A673 (cell line): Measurements from ENCODE around the gene YES1. TPM values are rescaled to one million over a fixed set of nuclear protein-coding genes. Genes with fewer than 3 reads are reported as not detected.

Experiments used
- BruUV-seq: library from RNA; stranded (reverse); fragments of 400-500 nt; replicated peaks from 2 replicates; lab custom pipeline; 2021; lab: Mats Ljungman, UMichigan
- CTCF ChIA-PET: fragments of 300-600 bp; sonication (Branson Sonifier 250); formaldehyde crosslinking; loops from one replicate; lab custom pipeline; 2022; ENCODE audit warnings: antibody characterized with exemption; lab: Charles Lee
- POLR2A ChIA-PET: fragments of 300-600 bp; sonication (Branson Sonifier 250); formaldehyde crosslinking; loops from one replicate; lab custom pipeline; 2022; ENCODE audit warnings: antibody characterized with exemption; ENCODE audit not compliant: low non-redundant PET; lab: Charles Lee
- DNase-seq: peaks from one replicate; pipeline ENCODE4 v3.0.0-alpha.2; 2015; ENCODE audit warnings: low spot score
- H3K27ac ChIP-seq: fragments of 200-600 bp; sonication (generic); 2 replicates; pipeline ENCODE4 v1.5.1; 2016; ENCODE audit warnings: mixed run types, low read depth, mild to moderate bottlenecking, mixed read lengths, antibody characterized with exemption, low read length; ENCODE audit not compliant: poor library complexity, severe bottlenecking
- H3K27me3 ChIP-seq: fragments of 200-600 bp; sonication (generic); replicated peaks from 2 replicates; pipeline ENCODE4 v1.6.1; 2017; ENCODE audit warnings: mixed run types, low read depth, mild to moderate bottlenecking, mixed read lengths, antibody characterized with exemption, low read length; ENCODE audit not compliant: insufficient read depth, poor library complexity
- H3K36me3 ChIP-seq: fragments of 200-600 bp; sonication (generic); 2 replicates; pipeline ENCODE4 v1.6.1; 2016; ENCODE audit warnings: mixed run types, mild to moderate bottlenecking, mixed read lengths, antibody characterized with exemption, low read length; ENCODE audit not compliant: insufficient read depth, poor library complexity, severe bottlenecking
- H3K4me1 ChIP-seq: fragments of 200-600 bp; sonication (generic); 2 replicates; pipeline ENCODE4 v1.6.1; 2017; ENCODE audit warnings: mixed run types, mild to moderate bottlenecking, mixed read lengths, antibody characterized with exemption, low read length; ENCODE audit not compliant: insufficient read depth, poor library complexity, severe bottlenecking
- H3K4me3 ChIP-seq: fragments of 200-600 bp; sonication (generic); 2 replicates; pipeline ENCODE4 v1.5.1; 2016; ENCODE audit warnings: low read depth, mixed run types, mild to moderate bottlenecking, mixed read lengths, low read length; ENCODE audit not compliant: poor library complexity, severe bottlenecking
- H3K9me3 ChIP-seq: fragments of 200-600 bp; sonication (generic); 2 replicates; pipeline ENCODE4 v1.6.1; 2016; ENCODE audit warnings: mixed run types, low read depth, mild to moderate bottlenecking, mixed read lengths, antibody characterized with exemption, low read length; ENCODE audit not compliant: poor library complexity, severe bottlenecking
- CTCF ChIP-seq: fragments of 300-800, 200-600 bp; sonication (generic); conservative IDR thresholded peaks from 2 replicates; pipeline ENCODE4 v1.5.1; 2017; ENCODE audit warnings: low read depth, mild to moderate bottlenecking, antibody characterized with exemption, low read length, moderate library complexity, mixed read lengths
- EZH2 ChIP-seq: fragments of 200-600 bp; sonication (generic); IDR thresholded peaks from 2 replicates; pipeline ENCODE4 v1.6.1; 2017; ENCODE audit warnings: borderline replicate concordance, low read depth, mild to moderate bottlenecking, mixed read lengths, antibody characterized with exemption, low read length; ENCODE audit not compliant: poor library complexity, severe bottlenecking
- intact Hi-C: fragments of 100-400 bp; cut with micrococcal nuclease; formaldehyde crosslinking; loops from one replicate; pipeline ENCODE4 v1.10.0; 2022; ENCODE audit not compliant: unreplicated experiment
- total RNA-seq: library from RNA; stranded (reverse); gene quantifications from 2 replicates; pipeline ENCODE4 v1.2.3, GENCODE V29; 2021

Gene YES1
- total RNA-seq, 1 experiment from 2014 or later: 138 TPM

- TF ChIP-seq EZH2 (no peak), CTCF (no peak)
- no TSS peak for BruUV-seq
- intact Hi-C loops: no loop called here
- Histone ChIP-seq H3K27me3 (no peaks in the 10 kb centered on the region), H3K4me1 (no peaks in the 10 kb centered on the region), H3K9me3 (no peaks in the 10 kb centered on the region), H3K36me3 (peaks cover 4% of the 10 kb centered on the region), H3K4me3 (no peak overlapping the region), H3K27ac (no peak overlapping the region)
- CTCF ChIA-PET: no interaction called here
- POLR2A ChIA-PET: no interaction called here
- no peak for DNase-seq
Measured at GRCh38 chr18:693466-694187, 118.4 kb downstream of the YES1 start.

GRCh38 chr18:692824-693223 is 119.2 kb downstream of the YES1 start:
- no peak for DNase-seq
- H3K36me3 ChIP-seq: peaks cover 4% of the 10 kb centered on the region
- TF ChIP-seq EZH2: no peak
- TF ChIP-seq CTCF: no peak
- BruUV-seq: no TSS peak
- intact Hi-C loops: no loop called here
- ChIA-PET POLR2A (interaction anchor here (0.5 kb wide), 1 partner anchor 74 kb away, joined by 5 read pairs; no protein-coding TSS in a partner anchor), CTCF (no interaction called here)
- no peaks in the 10 kb centered on the region for H3K9me3 ChIP-seq
- no peak overlapping the region for H3K4me3 ChIP-seq
- H3K27me3 ChIP-seq: no peaks in the 10 kb centered on the region
- no peak overlapping the region for H3K27ac ChIP-seq
- no peaks in the 10 kb centered on the region for H3K4me1 ChIP-seq

DNA sequence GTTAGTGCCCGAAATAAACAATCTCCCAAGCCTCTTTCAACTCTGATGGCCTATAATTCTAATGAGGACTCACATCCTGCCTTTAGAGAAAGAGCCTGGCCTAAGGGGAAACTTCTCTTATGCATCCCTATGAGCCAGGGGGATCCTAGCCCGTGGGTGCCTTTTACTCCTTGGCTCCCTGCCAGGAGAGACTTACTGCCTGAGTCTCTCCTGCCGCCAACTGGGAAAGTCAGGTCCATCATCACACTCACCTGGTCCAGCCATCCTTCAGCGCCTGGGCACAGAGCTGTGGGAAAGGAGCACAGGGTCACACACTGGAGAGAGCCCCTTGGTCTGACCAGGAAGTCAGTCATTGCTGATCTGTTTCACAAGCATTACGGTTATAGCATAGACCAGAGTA is 123.7 kb downstream of the YES1 start:
- ChIA-PET POLR2A (no interaction called here), CTCF (no interaction called here)
- Histone ChIP-seq H3K27ac (no peak overlapping the region), H3K4me1 (no peaks in the 10 kb centered on the region), H3K4me3 (no peak overlapping the region), H3K27me3 (no peaks in the 10 kb centered on the region), H3K36me3 (no peaks in the 10 kb centered on the region), H3K9me3 (no peaks in the 10 kb centered on the region)
- TF ChIP-seq CTCF (no peak), EZH2 (no peak)
- no peak for DNase-seq
- intact Hi-C loops: no loop called here
- no TSS peak for BruUV-seq
